HG03175 (cell line): ENCODE results near the gene POU2AF1.

Experiments used
- ATAC-seq: cut with Tn5 transposase; IDR thresholded peaks from one replicate; pipeline ENCODE4 v1.9.1; 2021; ENCODE audit warnings: mild to moderate bottlenecking, moderate library complexity; ENCODE audit not compliant: unreplicated experiment

POU2AF1 gene

DNA sequence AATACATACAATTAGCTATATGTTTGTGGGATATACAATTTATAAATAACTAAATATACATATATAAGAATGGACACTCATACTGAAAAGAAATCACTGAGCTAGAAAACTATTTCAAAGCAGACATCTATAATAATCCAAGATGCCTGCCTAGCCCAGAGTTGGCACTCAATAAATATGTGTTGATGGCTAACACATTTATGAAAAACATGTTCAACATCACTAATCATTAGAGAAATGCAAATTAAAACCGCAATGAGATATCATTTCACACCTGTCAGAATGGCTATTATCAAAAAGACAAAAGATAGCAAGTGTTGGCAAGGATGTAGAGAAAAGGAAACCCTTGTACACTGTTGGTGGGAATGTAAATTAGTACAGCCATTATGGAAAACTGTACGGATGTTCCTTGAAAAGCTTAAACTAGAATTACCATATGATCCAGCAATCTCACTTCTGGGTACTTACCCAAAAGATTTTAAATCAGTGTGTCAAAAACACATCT, 29.8 kb downstream of the POU2AF1 start:
- peak; percentile 56 for ATAC-seq

DNA sequence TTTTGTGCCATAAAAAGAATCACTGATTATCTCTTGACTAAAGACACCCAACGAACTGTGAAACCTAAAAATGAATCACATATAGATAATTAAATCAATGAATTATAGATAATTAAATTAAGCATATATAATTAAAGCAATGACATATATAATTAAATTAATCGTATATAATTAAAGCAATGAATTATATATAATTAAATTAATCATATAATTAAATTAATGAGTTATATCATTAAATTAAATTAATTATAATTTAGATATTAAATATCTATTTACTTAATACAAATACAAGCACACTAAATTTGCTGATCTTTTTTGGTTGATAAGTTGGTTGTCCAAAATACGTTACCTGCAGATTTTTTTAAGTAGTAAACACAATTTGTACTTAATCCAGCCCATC, 30.9 kb downstream of the POU2AF1 start:
- no peak for ATAC-seq

DNA sequence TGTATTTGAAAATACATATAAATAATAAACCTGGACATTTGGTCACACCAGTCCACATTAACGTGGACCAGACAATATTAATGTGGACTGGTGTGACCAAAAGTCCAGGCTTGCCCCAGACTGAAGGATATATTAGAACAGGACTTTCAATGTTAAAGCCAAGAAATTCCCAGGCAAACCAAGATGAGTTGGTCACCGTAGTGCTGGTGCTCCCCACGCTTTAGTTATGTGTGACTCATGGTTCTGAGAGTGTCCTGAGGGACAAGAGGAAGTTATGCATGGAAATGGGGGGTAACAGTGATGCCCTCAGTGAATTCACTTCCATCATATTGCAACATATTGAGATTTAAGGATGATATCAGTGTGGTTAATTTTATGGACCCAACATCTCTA, 31.4 kb downstream of the POU2AF1 start:
- no peak for ATAC-seq

DNA sequence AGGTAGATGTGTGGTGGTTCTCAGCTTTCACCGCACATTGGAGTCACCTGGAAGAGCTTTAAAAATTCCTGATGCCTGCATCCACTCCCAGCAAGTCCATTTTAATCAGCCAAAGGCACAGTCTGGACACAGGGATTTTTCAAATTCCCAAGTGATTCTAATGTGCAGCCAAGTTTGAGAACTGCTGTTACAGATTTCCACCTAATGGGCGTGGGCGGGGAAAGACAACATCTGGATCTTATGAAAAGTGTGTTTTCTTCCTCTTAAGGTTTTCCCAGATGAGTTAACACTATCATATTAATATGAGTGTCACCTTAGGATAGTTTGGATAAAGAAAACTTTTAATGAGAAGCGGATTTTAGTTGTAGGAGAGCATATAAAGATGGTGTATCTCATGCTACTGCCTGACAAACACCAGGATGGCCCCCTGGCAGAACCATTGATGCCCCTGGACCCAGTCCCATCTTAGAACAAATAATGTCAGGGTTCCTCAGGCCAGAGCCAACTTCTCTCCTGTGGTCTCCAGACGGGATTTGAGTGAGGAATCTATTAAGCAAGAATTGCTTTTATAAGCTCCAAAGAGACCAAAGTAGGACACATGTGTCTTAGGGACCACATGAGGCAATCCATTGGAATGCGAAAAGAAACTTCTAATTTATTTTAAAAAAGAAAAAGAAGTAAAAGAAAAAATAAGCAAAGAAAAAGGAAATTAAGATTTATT, 31.9 kb downstream of the POU2AF1 start:
- no peak for ATAC-seq

DNA sequence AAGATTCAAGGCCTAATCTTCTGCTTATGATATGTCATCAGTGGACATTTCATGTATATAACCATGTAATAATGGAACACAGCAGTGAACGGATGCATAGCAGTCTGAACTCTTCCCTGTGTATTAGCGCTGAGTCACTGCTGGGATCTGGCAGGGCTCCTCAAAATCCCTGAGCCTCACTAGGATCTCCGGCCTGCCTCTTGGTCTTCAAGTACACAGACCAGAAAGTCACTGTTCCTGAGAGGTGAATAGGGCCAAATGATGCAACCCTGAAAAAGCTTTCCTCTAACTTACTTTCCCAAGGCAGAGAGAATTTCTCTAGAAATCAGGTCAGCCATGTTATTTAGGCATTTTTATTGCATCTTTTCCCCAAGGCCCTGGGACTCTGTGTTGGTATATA, 35.0 kb downstream of the POU2AF1 start:
- ATAC-seq: no peak

DNA sequence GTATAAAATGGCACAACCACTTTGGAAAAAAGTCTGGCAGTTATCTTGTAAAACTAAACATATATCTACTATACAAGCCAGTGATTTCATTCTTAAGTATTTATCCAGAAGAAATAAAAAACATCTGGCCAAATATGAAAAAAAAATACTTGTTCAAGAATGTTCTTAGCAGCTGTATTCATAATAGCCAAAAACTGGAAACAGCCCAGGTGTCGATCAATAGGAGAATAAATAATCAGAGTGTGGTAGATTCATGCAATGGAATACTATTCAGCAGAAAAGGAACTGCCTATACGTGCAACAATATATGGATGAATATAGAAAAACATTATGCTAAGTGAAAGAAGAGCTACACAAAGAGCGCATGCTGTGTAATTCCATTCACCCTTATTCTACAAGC, 36.7 kb downstream of the POU2AF1 start:
- no peak for ATAC-seq

DNA sequence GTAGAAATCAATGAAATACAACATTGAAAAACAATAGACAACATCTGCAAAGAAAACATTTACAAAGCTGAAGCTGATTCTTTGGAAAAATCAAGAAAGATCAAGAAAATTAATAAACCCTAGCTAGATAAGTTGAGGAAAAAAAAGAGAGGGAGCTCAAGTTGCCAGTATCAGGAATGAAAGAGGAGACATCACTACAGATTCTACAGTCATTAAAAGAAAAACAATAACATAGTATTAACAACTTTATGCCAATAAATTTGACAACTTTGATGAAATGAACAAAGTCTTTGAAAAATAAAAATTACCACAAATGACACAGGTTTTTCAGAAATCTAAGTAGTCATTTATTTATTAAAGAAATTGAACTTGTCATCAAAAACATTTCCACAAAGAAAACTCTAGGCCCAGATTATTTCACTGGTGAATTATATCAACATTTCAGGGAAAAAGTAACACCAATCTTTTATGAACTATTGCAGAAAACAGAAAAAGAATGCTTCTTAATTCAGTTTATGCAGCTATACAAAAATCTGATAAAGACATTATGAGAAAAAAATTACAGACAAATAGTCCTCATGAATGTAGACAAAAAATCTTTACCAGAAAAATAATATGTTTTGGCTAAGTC, 39.2 kb downstream of the POU2AF1 start:
- ATAC-seq: no peak

DNA sequence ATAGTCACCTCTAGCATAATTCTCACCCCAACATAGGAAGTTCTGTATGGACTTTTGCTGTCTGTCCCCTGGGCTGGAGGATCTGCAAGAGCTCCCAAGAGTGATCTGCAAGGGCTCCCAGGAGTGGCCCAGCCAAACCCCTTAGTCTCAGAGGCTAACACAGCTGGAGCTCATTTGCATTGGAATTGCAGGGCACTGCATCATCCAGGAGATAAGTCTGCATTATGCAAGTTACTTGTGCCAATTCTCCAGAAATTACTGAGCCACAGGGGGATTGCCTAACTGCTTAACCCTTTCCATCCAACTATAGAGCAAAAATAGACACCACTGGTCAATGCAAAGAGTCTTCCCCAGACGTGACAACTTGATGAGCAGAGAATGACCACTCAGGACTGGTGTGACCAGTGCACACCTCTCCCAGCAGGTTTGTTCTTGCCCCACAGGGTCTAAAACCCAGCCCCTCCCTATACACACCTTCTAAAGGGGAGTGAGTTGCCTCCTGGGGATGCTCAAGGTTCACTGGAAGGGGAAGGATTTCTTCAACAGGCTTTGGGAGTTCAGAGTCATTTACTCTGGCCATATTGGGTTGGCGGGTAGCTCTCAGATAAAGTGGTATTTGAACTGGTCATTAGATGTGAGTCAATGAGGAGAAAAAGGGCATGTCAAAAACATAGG, 42.4 kb downstream of the POU2AF1 start:
- no peak for ATAC-seq

DNA sequence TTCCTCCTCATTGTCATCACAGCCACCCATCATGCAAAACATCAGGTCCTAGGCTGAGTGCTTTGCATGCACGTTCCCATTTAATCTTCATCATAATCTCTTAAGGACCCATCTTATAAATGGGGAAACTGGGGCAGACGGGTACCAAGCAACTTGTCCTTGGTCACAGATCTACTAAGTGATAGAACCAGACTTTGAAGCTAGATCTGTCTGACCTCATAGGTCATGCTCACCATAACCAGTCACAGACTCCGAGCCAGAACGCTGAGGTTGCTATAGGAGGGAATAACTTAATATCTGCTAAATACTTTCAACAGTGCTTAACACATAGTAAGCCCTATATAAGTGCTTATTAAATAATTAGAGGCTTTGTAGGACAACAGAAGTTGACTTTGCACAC, 43.0 kb downstream of the POU2AF1 start:
- ATAC-seq: no peak

DNA sequence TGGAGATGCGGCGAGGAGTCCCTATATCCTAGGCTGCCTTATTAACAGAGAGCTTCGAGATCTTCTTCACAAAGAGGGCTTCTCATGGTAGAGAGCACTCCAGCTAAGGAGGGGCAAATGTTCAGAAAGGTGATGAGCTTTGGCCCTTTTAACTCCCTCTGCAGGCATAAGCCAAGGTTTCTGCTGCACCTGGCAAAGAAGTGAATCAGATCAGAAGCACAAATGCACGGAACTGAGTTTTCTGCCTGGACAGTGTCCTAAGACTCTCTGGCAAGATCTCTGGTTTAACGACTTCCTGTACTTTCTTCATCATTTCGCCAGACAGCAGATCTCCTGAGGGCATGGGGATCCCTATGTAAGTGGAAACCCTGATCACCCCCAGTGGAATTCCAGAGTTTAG, 43.5 kb downstream of the POU2AF1 start:
- no peak for ATAC-seq

DNA sequence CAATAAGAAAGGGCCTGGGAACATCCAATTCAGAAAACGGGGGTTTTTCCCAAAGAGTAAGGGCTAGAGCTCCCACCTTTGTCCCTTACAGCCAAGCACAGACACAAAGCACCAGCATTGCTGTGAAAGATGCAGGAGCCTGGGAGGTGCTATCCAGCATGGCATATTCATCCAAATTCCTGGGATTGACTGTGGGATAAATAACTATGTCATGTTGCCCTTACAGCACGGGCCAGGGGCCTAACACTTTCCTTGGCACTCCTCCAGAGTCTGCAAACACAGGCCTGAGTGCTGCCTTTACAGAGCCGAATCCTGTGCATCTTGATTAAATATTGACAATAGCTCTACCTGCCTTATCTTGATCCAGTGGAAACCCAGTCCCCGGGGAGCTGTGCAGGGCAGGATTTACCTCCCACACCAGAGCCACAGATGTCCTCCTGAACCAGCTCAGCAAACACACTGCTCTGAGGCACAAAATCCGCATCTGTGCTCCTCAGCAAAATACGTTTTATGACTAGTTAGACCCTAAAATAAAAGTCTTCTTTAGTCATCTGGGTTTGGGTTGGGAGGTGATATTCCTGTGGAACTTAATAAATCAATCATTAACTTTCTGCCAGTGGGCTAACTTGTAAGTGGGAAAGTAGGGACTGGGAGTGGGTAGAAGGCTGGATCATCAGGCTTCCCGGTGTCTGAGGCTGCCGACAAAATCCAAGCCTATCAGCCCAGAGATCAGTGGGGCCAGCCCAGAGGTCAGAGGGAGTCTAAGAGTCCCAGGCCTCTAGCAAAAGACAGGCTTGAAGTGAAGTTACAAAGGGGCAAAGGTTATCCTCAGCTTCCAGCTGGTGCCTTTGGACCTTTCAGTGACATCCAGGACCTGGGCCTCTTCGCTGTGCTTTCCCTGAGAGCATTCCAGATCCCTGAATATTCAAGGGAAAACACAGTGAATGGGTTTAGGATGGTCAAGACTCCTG, 44.3 kb downstream of the POU2AF1 start:
- no peak for ATAC-seq

DNA sequence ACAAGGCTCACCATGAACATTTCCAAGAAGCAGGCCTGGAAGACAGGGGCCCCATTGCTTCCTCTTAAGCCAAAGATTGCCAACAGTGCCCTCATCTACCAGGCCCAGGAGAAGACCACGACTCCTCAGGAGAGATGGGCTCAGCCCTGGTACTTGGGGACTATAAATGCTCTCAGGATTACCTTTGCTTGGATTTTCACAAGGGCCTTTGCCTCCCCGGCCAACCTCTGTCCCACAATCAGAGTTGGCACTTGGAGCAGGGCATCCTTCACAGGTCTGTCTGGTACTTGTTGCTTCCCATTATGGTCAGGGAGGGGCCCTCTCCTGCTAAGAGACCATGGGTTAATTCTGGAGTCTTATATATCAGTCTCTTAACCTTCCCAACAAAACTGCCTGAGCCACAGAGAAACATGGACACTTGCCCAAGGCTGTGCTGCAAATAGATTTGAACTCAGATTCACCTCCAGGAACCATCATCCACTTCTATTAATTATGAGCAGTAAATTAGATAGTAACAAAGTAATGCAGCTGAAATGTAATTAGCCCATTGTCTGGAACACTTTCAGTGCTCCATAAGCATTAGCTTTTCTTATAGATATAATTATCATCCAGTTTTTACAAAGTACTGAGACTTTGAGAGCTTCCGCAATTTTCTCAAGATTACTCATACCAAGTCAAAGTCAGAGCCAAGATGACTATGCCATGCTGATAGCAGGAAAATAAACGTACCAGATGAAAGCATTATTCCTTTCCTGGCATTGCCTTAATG, 47.2 kb downstream of the POU2AF1 start:
- no peak for ATAC-seq

DNA sequence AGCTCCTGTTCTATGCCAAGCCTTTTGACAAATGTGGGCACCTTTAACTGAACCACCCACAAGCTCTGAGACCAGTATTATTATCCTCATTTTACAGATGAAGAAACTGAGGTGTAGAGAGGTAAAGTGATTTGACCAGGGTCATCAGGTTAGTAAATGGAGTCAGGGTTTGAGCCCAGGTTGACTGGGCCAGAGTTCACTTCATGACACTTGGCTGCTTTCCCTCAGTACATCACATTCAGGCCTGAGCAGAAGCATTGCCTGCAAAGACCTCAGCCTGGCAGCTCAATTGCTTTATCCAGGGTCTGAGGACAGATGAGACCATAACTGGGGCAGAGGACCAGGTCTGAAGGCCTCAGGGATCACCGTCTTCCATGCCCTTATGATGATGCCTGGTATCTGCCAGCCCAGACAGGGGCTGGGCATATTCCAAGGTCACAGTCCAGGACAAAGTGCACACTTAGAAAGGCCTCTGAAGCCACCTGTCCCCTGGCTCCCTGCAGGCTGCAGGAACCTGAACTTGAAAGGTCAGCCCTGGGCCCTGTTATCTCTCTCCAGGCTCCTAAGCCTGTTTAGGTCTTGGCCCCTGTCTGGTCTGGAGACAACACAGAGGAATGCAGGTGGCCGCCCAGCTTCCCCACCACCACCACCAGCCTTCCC, 48.7 kb downstream of the POU2AF1 start:
- no peak for ATAC-seq

DNA sequence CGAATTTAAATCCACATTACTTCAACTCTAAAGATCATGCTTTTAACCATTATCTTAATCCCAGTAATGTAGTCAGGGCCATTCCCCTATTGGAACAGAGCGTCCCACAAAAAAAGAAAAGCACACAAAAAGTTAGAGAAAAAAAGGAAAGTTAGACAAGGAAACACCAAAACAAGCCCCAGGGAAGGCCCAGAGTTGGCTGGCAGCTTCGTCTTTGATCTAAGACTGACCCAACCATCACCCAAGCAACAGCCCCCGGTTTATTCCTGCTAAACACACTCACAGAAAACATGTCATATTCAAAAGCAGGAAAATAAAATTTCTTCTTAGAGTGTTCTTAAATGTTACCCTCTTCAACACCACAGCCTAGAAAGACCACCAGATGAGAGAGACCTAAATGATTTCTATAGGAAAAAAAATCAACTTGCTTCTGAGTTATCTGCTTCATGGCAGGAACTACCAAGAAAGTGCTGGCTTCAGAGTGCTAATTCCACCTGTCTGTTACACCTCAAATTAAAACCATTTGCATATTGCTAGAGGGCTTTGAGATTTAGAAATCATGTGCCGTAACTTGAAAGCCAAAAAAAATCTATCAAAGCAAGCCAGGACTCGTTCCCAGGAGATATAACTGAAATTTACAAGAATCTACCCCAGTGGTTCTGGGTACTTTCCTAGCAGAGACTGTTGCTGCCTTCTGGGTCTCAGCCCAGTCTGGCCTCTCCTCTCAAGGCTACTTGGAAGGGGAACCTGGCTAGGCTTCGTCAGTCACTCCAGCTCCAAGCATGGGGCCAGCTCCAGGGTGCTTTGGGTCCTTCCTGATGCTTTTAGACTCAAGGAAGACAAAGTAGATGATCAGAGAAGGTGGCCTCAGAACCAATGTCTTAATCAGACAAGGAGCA, 49.5 kb downstream of the POU2AF1 start:
- ATAC-seq: no peak

DNA sequence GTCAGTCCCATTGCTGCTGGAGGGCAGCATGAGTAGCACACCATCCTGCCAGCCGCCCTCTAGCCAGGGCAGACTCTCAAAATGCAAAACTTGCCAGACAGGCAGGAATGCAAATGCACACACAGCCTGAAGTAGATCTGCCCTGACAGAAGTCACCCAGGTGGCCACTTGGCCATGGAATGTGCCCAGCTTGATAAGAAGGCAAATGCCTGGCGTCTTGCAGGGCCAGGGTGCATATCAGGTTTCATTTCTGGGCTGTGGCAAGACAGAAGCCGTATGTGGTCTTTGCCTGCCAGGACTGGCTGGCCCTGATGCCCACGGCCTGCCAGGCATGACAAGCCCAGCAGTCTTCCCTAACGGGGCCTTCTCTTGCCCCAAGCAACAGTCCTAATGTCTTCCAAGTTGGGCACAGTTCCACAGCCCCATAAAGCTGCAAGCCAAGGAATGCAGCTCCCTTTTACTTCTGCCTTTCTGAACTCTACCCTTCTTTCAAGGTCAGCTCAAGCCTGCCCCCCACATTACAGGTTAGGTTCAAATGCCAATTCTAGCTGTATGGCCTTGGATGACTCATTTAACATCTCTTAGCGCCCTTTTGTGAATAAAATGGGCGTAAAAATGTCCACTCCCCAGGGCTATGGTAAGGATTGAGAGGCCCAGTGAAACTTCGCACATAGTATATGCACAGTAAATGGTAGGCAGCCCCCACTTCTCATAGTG, 51.0 kb downstream of the POU2AF1 start:
- ATAC-seq: no peak

DNA sequence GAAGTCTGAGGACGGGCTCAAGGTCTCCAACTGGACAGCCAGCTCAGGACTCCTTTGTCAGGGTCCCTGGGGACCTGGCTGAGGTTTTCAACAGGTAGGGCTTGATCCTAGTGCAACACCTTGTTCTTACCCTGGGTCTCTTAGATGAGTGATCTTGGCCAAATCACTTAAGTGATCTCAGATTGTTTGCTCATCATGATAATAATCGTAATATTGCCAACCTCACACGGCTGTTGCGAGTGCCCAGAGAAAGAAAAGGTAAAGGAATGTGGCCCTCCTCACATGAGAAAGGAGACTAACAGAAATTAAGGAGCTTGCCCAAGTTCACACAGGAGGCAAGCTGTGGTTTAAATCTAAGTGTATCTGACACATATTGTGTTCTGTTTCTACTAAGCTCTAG, 52.3 kb downstream of the POU2AF1 start:
- no peak for ATAC-seq

DNA sequence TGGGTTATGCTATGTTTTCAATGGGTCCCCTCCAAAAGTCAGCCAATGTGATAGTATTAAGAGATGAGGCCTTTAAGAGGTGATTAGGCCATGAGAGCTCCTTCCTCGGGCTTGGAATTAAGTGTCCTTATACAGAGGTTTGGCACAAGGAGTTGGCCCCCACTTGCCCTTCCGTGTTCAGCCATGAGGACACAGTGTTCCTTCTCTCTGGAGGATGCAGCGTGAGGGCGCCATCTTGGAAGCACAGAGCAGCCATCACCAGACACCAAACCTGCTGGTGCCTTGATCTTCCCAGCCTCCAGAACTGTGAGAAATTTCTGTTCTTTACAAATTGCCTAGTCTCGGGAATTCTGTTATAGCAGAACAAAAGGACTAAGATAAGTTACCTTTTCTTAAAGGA, 53.8 kb downstream of the POU2AF1 start:
- ATAC-seq: no peak

DNA sequence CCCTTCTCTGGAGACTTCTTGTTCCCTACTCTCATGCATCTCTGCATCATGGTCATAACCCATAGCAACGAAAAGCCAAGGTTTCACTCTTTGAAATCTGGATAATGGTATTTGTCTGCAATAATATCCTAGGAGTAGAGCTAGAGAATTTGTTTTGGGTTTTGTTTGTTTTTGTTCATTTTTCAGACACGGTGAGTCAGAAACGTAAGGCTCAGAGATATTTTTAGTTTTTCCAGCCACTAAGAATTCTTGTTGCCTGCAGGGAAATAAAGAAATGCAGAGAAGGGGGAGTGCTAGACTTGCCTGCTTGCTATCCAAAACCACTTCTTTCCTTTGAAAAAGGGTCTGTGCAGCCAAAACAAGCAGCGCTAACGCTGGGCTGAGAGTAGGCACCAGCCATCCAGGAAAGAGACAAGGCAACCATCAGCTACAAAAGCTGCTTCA, 54.8 kb downstream of the POU2AF1 start:
- ATAC-seq: no peak
